IPS DF 6.9 (cell line): Measurements from ENCODE around the gene SREBF2.
A peak's percentile ranks its signal among the peaks of the same experiment; 100 is the strongest.

Experiments
- DNase-seq: peaks from one replicate; pipeline ENCODE4 v3.0.0-alpha.2; 2013; ENCODE audit warnings: low read depth, low spot score
- H3K27ac ChIP-seq: one replicate; pipeline ENCODE4 v1.5.1; 2013; ENCODE audit warnings: low read length, control low read depth
- H3K27me3 ChIP-seq: 2 replicates; pipeline ENCODE4 v1.6.1; 2013; ENCODE audit warnings: mild to moderate bottlenecking, low read length; ENCODE audit not compliant: control insufficient read depth, insufficient read depth
- H3K36me3 ChIP-seq: 2 replicates; pipeline ENCODE4 v1.6.1; 2013; ENCODE audit warnings: low read length; ENCODE audit not compliant: control insufficient read depth, insufficient read depth
- H3K4me1 ChIP-seq: 2 replicates; pipeline ENCODE4 v1.6.1; 2013; ENCODE audit warnings: low read length; ENCODE audit not compliant: control insufficient read depth, insufficient read depth
- H3K4me3 ChIP-seq: 2 replicates; pipeline ENCODE4 v1.5.1; 2013; ENCODE audit warnings: mild to moderate bottlenecking, low read length
- H3K9me3 ChIP-seq: 2 replicates; pipeline ENCODE4 v1.6.1; 2013; ENCODE audit warnings: low read length, inconsistent platforms; ENCODE audit not compliant: control insufficient read depth, insufficient read depth
- WGBS: extraction: QIAGEN DNeasy Blood & Tissue Kit; methylation state at CpG from one replicate; pipeline ENCODE4 v1.1.7; 2013; ENCODE audit warnings: mixed read lengths, missing lambda C conversion rate; ENCODE audit not compliant: insufficient read length, insufficient coverage; 5-methylcytosine and 5-hydroxymethylcytosine counted together

The SREBF2 gene

GRCh38 chr22:41832553-41833368 is at the start of gene SREBF2:
Gene SREBF2 (plus strand): TSS chr22:41833105. CDS start chr22:41833271, 166 bp downstream.
- no peaks in the 10 kb centered on the region; the same call in 1 of the 2 replicates for H3K4me1 ChIP-seq
- H3K27ac ChIP-seq, result peak within 1 kb of the TSS; percentile 54
- H3K4me3 ChIP-seq, result peak within 1 kb of the TSS; percentile 79
- no peaks in the 10 kb centered on the region for H3K9me3 ChIP-seq
- H3K36me3 ChIP-seq, result peaks cover 4% of the 10 kb centered on the region; the same call in 1 of the 2 replicates
- no peaks in the 10 kb centered on the region for H3K27me3 ChIP-seq
- peak; percentile 99 for DNase-seq
- WGBS, result no CpG with 5 or more reads among the region's 75 CpGs

GRCh38 chr22:41787331-41787730 is 45.6 kb upstream of the SREBF2 start:
- Histone ChIP-seq H3K27ac (no peak overlapping the region), H3K9me3 (no peaks in the 10 kb centered on the region), H3K36me3 (no peaks in the 10 kb centered on the region), H3K4me3 (no peak overlapping the region), H3K27me3 (no peaks in the 10 kb centered on the region), H3K4me1 (no peaks in the 10 kb centered on the region)
- no CpG with 5 or more reads among the region's 2 CpGs for whole genome bisulfite sequencing
- DNase-seq, result no peak

GRCh38 chr22:41793871-41794270 is 39.0 kb upstream of the SREBF2 start:
- no peaks in the 10 kb centered on the region for H3K4me1 ChIP-seq
- DNase-seq, result no peak
- H3K36me3 ChIP-seq, result no peaks in the 10 kb centered on the region
- H3K27ac ChIP-seq, result no peak overlapping the region
- no peaks in the 10 kb centered on the region for H3K27me3 ChIP-seq
- no peaks in the 10 kb centered on the region for H3K9me3 ChIP-seq
- no peak overlapping the region for H3K4me3 ChIP-seq
- WGBS, result no CpG with 5 or more reads among the region's 3 CpGs

- Histone ChIP-seq H3K27me3 (no peaks in the 10 kb centered on the region), H3K27ac (no peak overlapping the region), H3K9me3 (no peaks in the 10 kb centered on the region), H3K36me3 (no peaks in the 10 kb centered on the region), H3K4me3 (no peak overlapping the region), H3K4me1 (peaks cover 4% of the 10 kb centered on the region; the same call in 1 of the 2 replicates)
- no CpG with 5 or more reads among the region's 2 CpGs for WGBS
- DNase-seq, result no peak
Measured at GRCh38 chr22:41798736-41799135, 34.2 kb upstream of the SREBF2 start.

- DNase-seq, result no peak
- Histone ChIP-seq H3K4me3 (peak overlapping the region; percentile 73; the same call in 1 of the 2 replicates), H3K9me3 (no peaks in the 10 kb centered on the region), H3K36me3 (no peaks in the 10 kb centered on the region), H3K4me1 (peaks cover 4% of the 10 kb centered on the region; the same call in 1 of the 2 replicates), H3K27ac (no peak overlapping the region), H3K27me3 (no peaks in the 10 kb centered on the region)
- no CpG with 5 or more reads among the region's 38 CpGs for WGBS
Measured at GRCh38 chr22:41799486-41800347, 33.2 kb upstream of the SREBF2 start.

GRCh38 chr22:41800348-41801146 is 32.4 kb upstream of the SREBF2 start, which contains the start of gene CCDC134:
Gene CCDC134 (plus strand): TSS chr22:41800679. CDS start chr22:41808891, 8,212 bp downstream.
- peaks cover 4% of the 10 kb centered on the region; the same call in 1 of the 2 replicates for H3K4me1 ChIP-seq
- no peak within 1 kb of the TSS for H3K27ac ChIP-seq
- peak within 1 kb of the TSS; percentile 73 for H3K4me3 ChIP-seq
- peak; percentile 67 for DNase-seq
- H3K9me3 ChIP-seq, result no peaks in the 10 kb centered on the region
- H3K27me3 ChIP-seq, result no peaks in the 10 kb centered on the region
- WGBS, result no CpG with 5 or more reads among the region's 52 CpGs
- H3K36me3 ChIP-seq, result no peaks in the 10 kb centered on the region

- H3K4me3 ChIP-seq, result peak overlapping the region; percentile 73
- H3K4me1 ChIP-seq, result peaks cover 4% of the 10 kb centered on the region; the same call in 1 of the 2 replicates
- H3K36me3 ChIP-seq, result no peaks in the 10 kb centered on the region
- WGBS, result no CpG with 5 or more reads among the region's 4 CpGs
- no peaks in the 10 kb centered on the region for H3K9me3 ChIP-seq
- H3K27ac ChIP-seq, result no peak overlapping the region
- DNase-seq, result no peak
- H3K27me3 ChIP-seq, result no peaks in the 10 kb centered on the region
Measured at GRCh38 chr22:41801147-41801819, 31.6 kb upstream of the SREBF2 start.

- WGBS, result no CpG with 5 or more reads among the region's 2 CpGs
- H3K36me3 ChIP-seq, result no peaks in the 10 kb centered on the region
- peaks cover 4% of the 10 kb centered on the region; the same call in 1 of the 2 replicates for H3K4me1 ChIP-seq
- no peak for DNase-seq
- H3K4me3 ChIP-seq, result no peak overlapping the region
- H3K9me3 ChIP-seq, result no peaks in the 10 kb centered on the region
- no peak overlapping the region for H3K27ac ChIP-seq
- no peaks in the 10 kb centered on the region for H3K27me3 ChIP-seq
Measured at GRCh38 chr22:41801886-41802285, 31.0 kb upstream of the SREBF2 start.

- H3K27me3 ChIP-seq, result no peaks in the 10 kb centered on the region
- H3K4me3 ChIP-seq, result no peak overlapping the region
- H3K4me1 ChIP-seq, result no peaks in the 10 kb centered on the region
- H3K27ac ChIP-seq, result no peak overlapping the region
- no peaks in the 10 kb centered on the region for H3K9me3 ChIP-seq
- peaks cover 10% of the 10 kb centered on the region; the same call in 1 of the 2 replicates for H3K36me3 ChIP-seq
- no peak for DNase-seq
Measured at GRCh38 chr22:41805639-41806038, 27.3 kb upstream of the SREBF2 start.
